ENCODE data around the gene MYT1. TPM values are rescaled to one million over a fixed set of nuclear protein-coding genes. Genes with fewer than 3 reads are reported as not detected.

MYT1 gene
- total and polyA plus RNA-seq, 9 of the 15 experiments (the other 6 are each of a cell fraction or from before 2014, with no cell fraction given) = 0.02 to 0.12 (median 0.06) TPM; not detected in 4

DNA sequence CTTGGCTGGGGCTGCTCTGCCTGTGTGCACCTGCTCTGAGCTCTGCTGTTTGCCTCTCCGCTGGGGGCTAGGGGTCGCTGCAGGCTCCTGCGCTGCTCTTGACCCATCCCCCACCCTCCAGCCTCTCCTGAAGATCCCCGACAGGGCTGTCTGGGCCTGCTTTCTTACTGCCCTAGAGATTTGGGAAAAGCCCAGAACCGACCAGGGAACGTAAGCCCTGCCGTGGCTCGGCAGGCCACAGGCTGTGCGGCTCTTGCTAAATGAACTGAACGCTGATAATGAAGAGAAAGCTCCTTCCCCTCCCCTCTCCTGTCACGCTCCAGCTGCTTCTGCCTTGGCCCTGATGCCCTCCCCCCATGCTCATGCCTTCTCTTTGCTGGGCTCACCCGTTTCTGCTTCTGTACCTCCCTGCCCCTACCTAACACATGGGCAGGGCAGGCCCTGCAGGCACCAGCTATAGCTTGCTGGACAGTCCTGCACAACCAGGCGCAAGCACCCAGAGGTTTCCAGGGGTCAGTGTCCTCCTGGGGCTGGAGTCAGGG is 59.3 kb downstream of the MYT1 start (continued):
- peak in 1 of 2 experiments; percentile 54; a peak in 1 of 4 replicates for TF ChIP-seq RCOR1 (IDR thresholded peaks at IDR 0.05; ENCODE audit: borderline replicate concordance in 1 of 2, low read depth in 2 of 2, low read length in 2 of 2)
- TF ChIP-seq, protein P1, sequence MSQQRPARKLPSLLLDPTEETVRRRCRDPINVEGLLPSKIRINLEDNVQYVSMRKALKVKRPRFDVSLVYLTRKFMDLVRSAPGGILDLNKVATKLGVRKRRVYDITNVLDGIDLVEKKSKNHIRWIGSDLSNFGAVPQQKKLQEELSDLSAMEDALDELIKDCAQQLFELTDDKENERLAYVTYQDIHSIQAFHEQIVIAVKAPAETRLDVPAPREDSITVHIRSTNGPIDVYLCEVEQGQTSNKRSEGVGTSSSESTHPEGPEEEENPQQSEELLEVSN (IDR thresholded peaks at IDR 0.05; ENCODE audit: borderline replicate concordance in 1 of 2, extremely low read depth in 1 of 2, insufficient read depth in 1 of 2, insufficient read length in 1 of 2, low read depth in 1 of 2, low read length in 1 of 2, poor library complexity in 1 of 2, severe bottlenecking in 1 of 2) = peak in 1 of 2 experiments; percentile 16
- TF ChIP-seq, protein P2, sequence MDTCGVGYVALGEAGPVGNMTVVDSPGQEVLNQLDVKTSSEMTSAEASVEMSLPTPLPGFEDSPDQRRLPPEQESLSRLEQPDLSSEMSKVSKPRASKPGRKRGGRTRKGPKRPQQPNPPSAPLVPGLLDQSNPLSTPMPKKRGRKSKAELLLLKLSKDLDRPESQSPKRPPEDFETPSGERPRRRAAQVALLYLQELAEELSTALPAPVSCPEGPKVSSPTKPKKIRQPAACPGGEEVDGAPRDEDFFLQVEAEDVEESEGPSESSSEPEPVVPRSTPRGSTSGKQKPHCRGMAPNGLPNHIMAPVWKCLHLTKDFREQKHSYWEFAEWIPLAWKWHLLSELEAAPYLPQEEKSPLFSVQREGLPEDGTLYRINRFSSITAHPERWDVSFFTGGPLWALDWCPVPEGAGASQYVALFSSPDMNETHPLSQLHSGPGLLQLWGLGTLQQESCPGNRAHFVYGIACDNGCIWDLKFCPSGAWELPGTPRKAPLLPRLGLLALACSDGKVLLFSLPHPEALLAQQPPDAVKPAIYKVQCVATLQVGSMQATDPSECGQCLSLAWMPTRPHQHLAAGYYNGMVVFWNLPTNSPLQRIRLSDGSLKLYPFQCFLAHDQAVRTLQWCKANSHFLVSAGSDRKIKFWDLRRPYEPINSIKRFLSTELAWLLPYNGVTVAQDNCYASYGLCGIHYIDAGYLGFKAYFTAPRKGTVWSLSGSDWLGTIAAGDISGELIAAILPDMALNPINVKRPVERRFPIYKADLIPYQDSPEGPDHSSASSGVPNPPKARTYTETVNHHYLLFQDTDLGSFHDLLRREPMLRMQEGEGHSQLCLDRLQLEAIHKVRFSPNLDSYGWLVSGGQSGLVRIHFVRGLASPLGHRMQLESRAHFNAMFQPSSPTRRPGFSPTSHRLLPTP (IDR thresholded peaks at IDR 0.05; ENCODE audit: borderline replicate concordance, extremely low read depth, insufficient read length) = peak; percentile 8
- TF ChIP-seq FOXA3 (CRISPR knock-in tag; conservative IDR thresholded peaks at IDR 0.05 in 1 of 2, IDR thresholded peaks at IDR 0.05 in 1 of 2) = 0 out of 4 replicates have a peak, but pooled peaks of 1 of the 2 experiments have one; percentile 53
- peak in 1 of 3 experiments; percentile 15 for TF ChIP-seq YY1 (IDR thresholded peaks at IDR 0.05; ENCODE audit: borderline replicate concordance in 1 of 3, control insufficient read depth in 1 of 3, extremely low read depth in 1 of 3, insufficient read depth in 3 of 3, insufficient read length in 1 of 3, insufficient replicate concordance in 2 of 3, low read depth in 1 of 3, low read length in 2 of 3)
- TF ChIP-seq JUND (IDR thresholded peaks at IDR 0.05; ENCODE audit: borderline replicate concordance, low read depth, low read length) = 0 out of 2 replicates have a peak, but pooled peaks have one; percentile 38
- TF ChIP-seq JUND (tag; IDR thresholded peaks at IDR 0.05; ENCODE audit: borderline replicate concordance, low read depth, low read length) = no peak
